Measurements from ENCODE around the gene RGS6.

The RGS6 gene

DNA sequence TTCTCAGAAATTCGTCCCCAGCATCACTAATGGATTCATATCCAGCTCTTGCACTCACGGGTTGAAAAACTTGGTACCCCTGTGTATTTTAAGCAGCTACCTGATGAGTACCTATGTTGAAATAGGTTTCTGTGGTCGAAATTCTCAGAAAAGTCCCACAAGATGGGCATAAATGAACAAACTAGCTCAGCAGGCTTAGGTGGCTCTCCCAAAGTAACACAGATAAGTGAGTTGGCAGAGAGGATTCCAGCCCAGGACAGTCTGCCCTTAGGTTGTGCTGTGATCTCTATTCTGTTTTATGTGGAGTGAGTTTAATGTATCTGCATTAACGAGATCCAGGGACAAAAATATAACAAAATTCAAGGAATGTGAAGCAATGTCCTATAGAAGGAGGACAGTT lies 92.3 kb downstream of the RGS6 start:
- Histone ChIP-seq H3K27me3 (replicated peaks in 2 of 5; ENCODE audit: control insufficient read depth in 4 of 5, insufficient read depth in 5 of 5, low read length in 4 of 5) (peaks cover 0 to 3% (median 0%) of the 10 kb centered on the region in 5 experiments), H3K9me3 (ENCODE audit: control extremely low read depth in 1 of 5, control insufficient read depth in 4 of 5, insufficient read depth in 2 of 5, low read depth in 1 of 5, low read length in 4 of 5) (no peaks in the 10 kb centered on the region), H3K36me3 (ENCODE audit: control insufficient read depth in 4 of 4, insufficient read depth in 4 of 4, low read length in 3 of 4) (no peaks in the 10 kb centered on the region), H3K4me3 (ENCODE audit: control insufficient read depth in 1 of 7, extremely low read depth in 1 of 7, insufficient read depth in 4 of 7, low read depth in 2 of 7, low read length in 6 of 7) (no peak overlapping the region), H3K27ac (ENCODE audit: insufficient read depth in 1 of 2, low read depth in 1 of 2, low read length in 2 of 2, poor library complexity in 1 of 2, severe bottlenecking in 2 of 2) (no peak overlapping the region), H3K4me1 (ENCODE audit: control extremely low read depth in 1 of 4, control insufficient read depth in 4 of 4, insufficient read depth in 4 of 4, low read length in 3 of 4) (no peaks in the 10 kb centered on the region)
- no peak for DNase-seq
- ChIA-PET CTCF (interaction anchor here (1.0 to 9.0 kb wide), 12 partner anchors 8 to 401 kb away, joined by 3 to 75 read pairs (median 4); no protein-coding TSS in a partner anchor), POLR2A (interaction anchor here (0.5 kb wide), 1 partner anchor 21 kb away, joined by 3 read pairs; no protein-coding TSS in a partner anchor)
- 88% methylated on average over 3 of the region's 4 CpGs for WGBS (ENCODE audit: insufficient coverage)

GRCh38 chr14:72026536-72026935 lies 94.3 kb downstream of the RGS6 start:
- DNase-seq = no peak

GRCh38 chr14:72027061-72027460 lies 94.8 kb downstream of the RGS6 start:
- no CpG with 5 or more reads among the region's 1 CpG for WGBS (ENCODE audit: insufficient coverage)
- Histone ChIP-seq H3K36me3 (ENCODE audit: control insufficient read depth in 4 of 4, insufficient read depth in 4 of 4, low read length in 3 of 4) (no peaks in the 10 kb centered on the region), H3K4me1 (ENCODE audit: control extremely low read depth in 1 of 4, control insufficient read depth in 4 of 4, insufficient read depth in 4 of 4, low read length in 3 of 4) (no peaks in the 10 kb centered on the region), H3K4me3 (ENCODE audit: control insufficient read depth in 1 of 7, extremely low read depth in 1 of 7, insufficient read depth in 4 of 7, low read depth in 2 of 7, low read length in 6 of 7) (no peak overlapping the region), H3K27me3 (replicated peaks in 2 of 5; ENCODE audit: control insufficient read depth in 4 of 5, insufficient read depth in 5 of 5, low read length in 4 of 5) (no peaks in the 10 kb centered on the region), H3K27ac (ENCODE audit: insufficient read depth in 1 of 2, low read depth in 1 of 2, low read length in 2 of 2, poor library complexity in 1 of 2, severe bottlenecking in 2 of 2) (no peak overlapping the region), H3K9me3 (ENCODE audit: control extremely low read depth in 1 of 5, control insufficient read depth in 4 of 5, insufficient read depth in 2 of 5, low read depth in 1 of 5, low read length in 4 of 5) (no peaks in the 10 kb centered on the region)
- DNase-seq = no peak
- POLR2A ChIA-PET = no interaction called here
- CTCF ChIA-PET = interaction anchor here (1.1 to 9.0 kb wide), 3 partner anchors 17 to 422 kb away, joined by 3 to 75 read pairs (median 3); no protein-coding TSS in a partner anchor

More at GRCh38 chr14:72026536-72026935, 94.3 kb downstream of the RGS6 start:
- Histone ChIP-seq H3K27me3 (replicated peaks in 2 of 5; ENCODE audit: control insufficient read depth in 4 of 5, insufficient read depth in 5 of 5, low read length in 4 of 5) (no peaks in the 10 kb centered on the region), H3K36me3 (ENCODE audit: control insufficient read depth in 4 of 4, insufficient read depth in 4 of 4, low read length in 3 of 4) (no peaks in the 10 kb centered on the region), H3K9me3 (ENCODE audit: control extremely low read depth in 1 of 5, control insufficient read depth in 4 of 5, insufficient read depth in 2 of 5, low read depth in 1 of 5, low read length in 4 of 5) (no peaks in the 10 kb centered on the region), H3K4me1 (ENCODE audit: control extremely low read depth in 1 of 4, control insufficient read depth in 4 of 4, insufficient read depth in 4 of 4, low read length in 3 of 4) (no peaks in the 10 kb centered on the region), H3K27ac (ENCODE audit: insufficient read depth in 1 of 2, low read depth in 1 of 2, low read length in 2 of 2, poor library complexity in 1 of 2, severe bottlenecking in 2 of 2) (no peak overlapping the region), H3K4me3 (ENCODE audit: control insufficient read depth in 1 of 7, extremely low read depth in 1 of 7, insufficient read depth in 4 of 7, low read depth in 2 of 7, low read length in 6 of 7) (no peak overlapping the region)
- 83% methylated on average over 2 of the region's 2 CpGs for WGBS (ENCODE audit: insufficient coverage)
- ChIA-PET CTCF (interaction anchor here (1.1 to 9.0 kb wide), 3 partner anchors 17 to 422 kb away, joined by 3 to 75 read pairs (median 3); no protein-coding TSS in a partner anchor), POLR2A (no interaction called here)

GRCh38 chr14:72033365-72033764 lies 101.1 kb downstream of the RGS6 start:
- Histone ChIP-seq H3K27ac (ENCODE audit: insufficient read depth in 1 of 2, low read depth in 1 of 2, low read length in 2 of 2, poor library complexity in 1 of 2, severe bottlenecking in 2 of 2) (no peak overlapping the region), H3K4me3 (ENCODE audit: control insufficient read depth in 1 of 7, extremely low read depth in 1 of 7, insufficient read depth in 4 of 7, low read depth in 2 of 7, low read length in 6 of 7) (no peak overlapping the region), H3K9me3 (ENCODE audit: control extremely low read depth in 1 of 5, control insufficient read depth in 4 of 5, insufficient read depth in 2 of 5, low read depth in 1 of 5, low read length in 4 of 5) (peaks cover 0 to 4% (median 0%) of the 10 kb centered on the region in 5 experiments), H3K4me1 (ENCODE audit: control extremely low read depth in 1 of 4, control insufficient read depth in 4 of 4, insufficient read depth in 4 of 4, low read length in 3 of 4) (no peaks in the 10 kb centered on the region), H3K27me3 (replicated peaks in 2 of 5; ENCODE audit: control insufficient read depth in 4 of 5, insufficient read depth in 5 of 5, low read length in 4 of 5) (no peaks in the 10 kb centered on the region), H3K36me3 (ENCODE audit: control insufficient read depth in 4 of 4, insufficient read depth in 4 of 4, low read length in 3 of 4) (no peaks in the 10 kb centered on the region)
- ChIA-PET POLR2A (no interaction called here), CTCF (interaction anchor here (1.3 kb wide), 1 partner anchor 10 kb away, joined by 4 read pairs; no protein-coding TSS in a partner anchor)
- no peak for DNase-seq
- WGBS (ENCODE audit: insufficient coverage) = 100% methylated on average over 1 of the region's 4 CpGs

DNA sequence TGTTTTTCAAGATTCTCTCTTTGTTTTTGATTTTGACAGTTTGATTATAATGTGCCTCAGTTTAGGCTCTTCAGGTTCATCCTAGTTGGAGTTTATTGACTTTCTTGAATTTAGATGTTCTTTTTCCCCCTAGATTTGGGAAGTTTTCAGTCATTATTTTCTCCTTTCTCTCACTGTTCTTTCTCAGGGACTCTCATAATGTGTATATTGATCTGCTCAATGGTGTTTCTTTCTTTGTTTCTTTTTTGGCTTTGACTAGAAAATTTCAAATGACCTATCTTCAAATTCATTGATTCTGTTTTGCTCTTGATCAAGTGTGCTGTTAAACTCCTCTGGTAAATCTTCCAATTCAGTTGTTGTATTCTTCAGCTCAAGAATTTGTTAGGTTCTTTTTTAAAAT lies 108.3 kb downstream of the RGS6 start:
- ChIA-PET CTCF (interaction anchor here (0.7 to 1.6 kb wide), 2 partner anchors 17 to 77 kb away, joined by 3 to 5 read pairs; no protein-coding TSS in a partner anchor), POLR2A (no interaction called here)
- Histone ChIP-seq H3K4me3 (ENCODE audit: control insufficient read depth in 1 of 7, extremely low read depth in 1 of 7, insufficient read depth in 4 of 7, low read depth in 2 of 7, low read length in 6 of 7) (no peak overlapping the region), H3K4me1 (ENCODE audit: control extremely low read depth in 1 of 4, control insufficient read depth in 4 of 4, insufficient read depth in 4 of 4, low read length in 3 of 4) (no peaks in the 10 kb centered on the region), H3K27ac (ENCODE audit: insufficient read depth in 1 of 2, low read depth in 1 of 2, low read length in 2 of 2, poor library complexity in 1 of 2, severe bottlenecking in 2 of 2) (no peak overlapping the region), H3K27me3 (replicated peaks in 2 of 5; ENCODE audit: control insufficient read depth in 4 of 5, insufficient read depth in 5 of 5, low read length in 4 of 5) (no peaks in the 10 kb centered on the region), H3K36me3 (ENCODE audit: control insufficient read depth in 4 of 4, insufficient read depth in 4 of 4, low read length in 3 of 4) (no peaks in the 10 kb centered on the region), H3K9me3 (ENCODE audit: control extremely low read depth in 1 of 5, control insufficient read depth in 4 of 5, insufficient read depth in 2 of 5, low read depth in 1 of 5, low read length in 4 of 5) (peaks cover 0 to 16% (median 5%) of the 10 kb centered on the region in 5 experiments)
- DNase-seq = no peak

DNA sequence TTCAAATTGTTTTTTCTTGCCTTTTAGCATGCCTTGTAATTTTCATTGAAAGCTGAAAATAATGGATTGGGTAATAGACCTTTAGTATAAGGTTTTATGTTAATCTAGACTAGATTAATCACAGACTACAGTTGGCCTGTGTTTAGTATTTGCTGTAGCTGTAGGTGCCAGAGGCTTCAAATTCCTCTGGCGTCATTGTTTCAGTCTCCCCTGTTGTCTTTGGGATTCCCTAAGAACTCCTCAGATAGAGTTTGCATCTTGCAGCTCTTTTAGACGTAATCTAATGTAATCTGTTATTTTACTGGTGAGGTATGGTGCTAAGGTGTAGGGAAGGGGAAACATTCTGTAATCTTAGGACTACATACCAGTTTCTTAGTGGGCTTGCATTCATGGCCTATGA lies 113.0 kb downstream of the RGS6 start:
- Histone ChIP-seq H3K36me3 (ENCODE audit: control insufficient read depth in 4 of 4, insufficient read depth in 4 of 4, low read length in 3 of 4) (no peaks in the 10 kb centered on the region), H3K4me1 (ENCODE audit: control extremely low read depth in 1 of 4, control insufficient read depth in 4 of 4, insufficient read depth in 4 of 4, low read length in 3 of 4) (no peaks in the 10 kb centered on the region), H3K4me3 (ENCODE audit: control insufficient read depth in 1 of 7, extremely low read depth in 1 of 7, insufficient read depth in 4 of 7, low read depth in 2 of 7, low read length in 6 of 7) (no peak overlapping the region), H3K27me3 (replicated peaks in 2 of 5; ENCODE audit: control insufficient read depth in 4 of 5, insufficient read depth in 5 of 5, low read length in 4 of 5) (no peaks in the 10 kb centered on the region), H3K27ac (ENCODE audit: insufficient read depth in 1 of 2, low read depth in 1 of 2, low read length in 2 of 2, poor library complexity in 1 of 2, severe bottlenecking in 2 of 2) (no peak overlapping the region), H3K9me3 (ENCODE audit: control extremely low read depth in 1 of 5, control insufficient read depth in 4 of 5, insufficient read depth in 2 of 5, low read depth in 1 of 5, low read length in 4 of 5) (peaks cover 0 to 13% (median 5%) of the 10 kb centered on the region in 5 experiments)
- CTCF ChIA-PET = no interaction called here
- POLR2A ChIA-PET = interaction anchor here (0.6 kb wide), 1 partner anchor 21 kb away, joined by 3 read pairs; no protein-coding TSS in a partner anchor
- WGBS (ENCODE audit: insufficient coverage) = 83% methylated on average over 1 of the region's 2 CpGs
- DNase-seq = no peak

DNA sequence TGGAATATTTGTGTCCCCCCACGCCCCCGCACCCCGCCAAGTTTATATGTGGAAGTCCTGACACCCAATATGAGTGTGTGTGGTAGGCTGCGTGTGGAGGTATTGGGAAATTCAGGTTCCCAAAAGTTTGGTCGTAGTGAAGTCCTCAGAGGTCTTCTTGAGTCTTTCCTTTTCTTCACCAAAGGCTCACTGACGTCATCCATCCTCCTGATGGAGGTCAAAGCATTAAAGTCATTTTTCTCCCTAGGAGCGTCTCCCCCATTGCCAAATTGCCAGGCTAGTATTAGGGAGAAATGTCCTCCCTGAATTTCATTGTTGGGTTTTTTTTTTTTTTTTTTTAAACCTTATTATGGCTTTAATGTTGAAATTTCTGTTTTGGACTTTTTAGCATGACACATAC lies 113.7 kb downstream of the RGS6 start:
- Histone ChIP-seq H3K27ac (ENCODE audit: insufficient read depth in 1 of 2, low read depth in 1 of 2, low read length in 2 of 2, poor library complexity in 1 of 2, severe bottlenecking in 2 of 2) (no peak overlapping the region), H3K4me3 (ENCODE audit: control insufficient read depth in 1 of 7, extremely low read depth in 1 of 7, insufficient read depth in 4 of 7, low read depth in 2 of 7, low read length in 6 of 7) (no peak overlapping the region), H3K9me3 (ENCODE audit: control extremely low read depth in 1 of 5, control insufficient read depth in 4 of 5, insufficient read depth in 2 of 5, low read depth in 1 of 5, low read length in 4 of 5) (peaks cover 0 to 9% (median 3%) of the 10 kb centered on the region in 5 experiments), H3K27me3 (replicated peaks in 2 of 5; ENCODE audit: control insufficient read depth in 4 of 5, insufficient read depth in 5 of 5, low read length in 4 of 5) (no peaks in the 10 kb centered on the region), H3K4me1 (ENCODE audit: control extremely low read depth in 1 of 4, control insufficient read depth in 4 of 4, insufficient read depth in 4 of 4, low read length in 3 of 4) (no peaks in the 10 kb centered on the region), H3K36me3 (ENCODE audit: control insufficient read depth in 4 of 4, insufficient read depth in 4 of 4, low read length in 3 of 4) (no peaks in the 10 kb centered on the region)
- 100% methylated on average over 5 of the region's 7 CpGs for WGBS (ENCODE audit: insufficient coverage)
- ChIA-PET CTCF (no interaction called here), POLR2A (interaction anchor here (0.6 kb wide), 1 partner anchor 21 kb away, joined by 3 read pairs; no protein-coding TSS in a partner anchor)
- DNase-seq = no peak
